Activated naive CD8-positive, alpha-beta T cell treated with anti-CD3 and anti-CD28 coated beads, Interleukin-2, amount 50 U/mL, for 16 hours (primary cell): ENCODE measurements around the gene BTRC.

ENCODE experiments used
- DNase-seq: peaks from one replicate; pipeline ENCODE4 v3.0.0-alpha.2; 2020; ENCODE audit warnings: low read depth, low spot score

BTRC gene

DNA sequence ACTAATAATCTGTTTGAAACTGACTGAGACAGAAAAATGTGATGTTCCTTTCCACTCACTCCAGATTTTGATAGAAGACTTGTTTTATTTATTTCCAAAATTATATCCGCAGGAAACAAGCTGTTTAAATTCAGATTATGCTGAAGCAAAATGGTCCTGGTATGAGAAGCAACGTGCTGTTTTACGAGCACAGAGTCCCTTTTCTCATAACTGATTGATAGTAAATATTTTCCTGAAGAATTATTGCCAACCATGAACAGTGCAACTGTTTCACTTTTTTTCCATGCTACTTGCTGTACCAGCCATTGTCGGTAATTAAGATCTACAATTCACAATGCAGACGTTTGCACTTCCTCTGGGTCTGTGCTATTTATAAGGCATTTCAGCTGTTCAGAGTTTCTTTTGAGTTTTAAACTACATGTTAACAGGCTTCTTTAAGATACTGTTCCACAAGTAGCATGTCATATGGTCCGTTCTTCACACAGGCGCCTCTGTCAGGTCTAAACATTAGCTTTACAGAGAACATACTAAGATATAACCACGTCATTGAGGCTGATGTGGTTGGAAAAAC is 130.3 kb downstream of the BTRC start:
- DNase-seq: no peak

DNA sequence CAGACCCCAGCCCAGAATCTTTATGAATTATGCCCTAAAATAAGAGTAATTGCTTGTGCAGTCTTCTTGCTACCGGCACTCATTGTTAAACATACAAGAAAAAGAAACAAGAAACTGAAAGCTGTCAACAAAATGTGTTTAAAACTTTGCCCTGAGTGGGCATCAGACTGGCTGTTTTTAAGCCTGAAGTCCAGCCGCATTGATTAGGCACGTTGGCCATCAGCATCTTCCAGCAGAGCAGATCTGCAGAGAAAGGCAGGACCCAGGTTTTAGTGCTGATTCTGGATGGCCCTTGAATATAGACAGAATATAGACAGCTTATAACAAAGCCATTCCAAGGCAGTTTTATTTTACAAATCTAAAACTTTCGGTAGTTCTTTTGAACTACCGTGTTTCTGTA is 131.2 kb downstream of the BTRC start:
- no peak for DNase-seq

DNA sequence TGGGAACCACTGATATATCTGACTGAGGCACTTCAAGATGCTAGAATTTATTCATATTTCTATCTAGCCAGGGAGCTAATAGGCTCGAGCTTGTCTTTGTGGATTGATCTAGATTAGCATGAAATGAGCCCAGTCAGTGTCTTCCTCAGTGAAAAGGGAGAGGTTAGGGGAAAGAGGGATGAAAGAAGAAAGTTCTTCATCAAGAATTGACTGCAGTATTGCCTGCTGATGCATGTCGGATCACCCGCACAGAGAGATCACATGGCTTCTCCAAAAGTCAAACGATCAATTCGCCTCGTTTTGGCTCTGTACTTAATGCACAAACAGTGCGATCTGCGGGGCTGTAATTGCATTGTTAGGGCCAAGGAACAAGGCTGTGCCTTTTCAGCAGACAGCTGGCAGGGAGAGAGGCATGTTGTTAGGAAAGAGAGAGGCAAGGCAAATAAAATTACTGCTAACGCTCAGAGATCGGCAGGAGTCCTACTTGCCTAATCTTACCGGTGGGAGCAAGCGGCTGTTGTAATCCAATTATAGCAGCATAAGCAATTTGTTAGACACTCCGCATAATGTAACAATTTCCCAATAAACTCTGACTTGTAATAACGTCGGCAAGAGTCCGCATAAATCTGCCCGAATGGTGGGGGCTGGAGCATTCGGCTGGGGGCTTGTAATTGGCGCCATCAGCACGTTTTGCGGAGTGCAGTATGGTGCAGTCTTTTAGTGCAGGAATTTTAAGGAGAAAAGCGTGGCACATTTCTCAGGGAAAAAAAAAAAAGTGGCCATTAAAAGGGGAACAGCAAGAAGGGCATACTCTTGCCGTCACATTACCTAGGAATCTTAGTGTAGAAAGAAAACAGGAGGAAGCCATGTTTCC is 132.0 kb downstream of the BTRC start:
- DNase-seq: no peak

DNA sequence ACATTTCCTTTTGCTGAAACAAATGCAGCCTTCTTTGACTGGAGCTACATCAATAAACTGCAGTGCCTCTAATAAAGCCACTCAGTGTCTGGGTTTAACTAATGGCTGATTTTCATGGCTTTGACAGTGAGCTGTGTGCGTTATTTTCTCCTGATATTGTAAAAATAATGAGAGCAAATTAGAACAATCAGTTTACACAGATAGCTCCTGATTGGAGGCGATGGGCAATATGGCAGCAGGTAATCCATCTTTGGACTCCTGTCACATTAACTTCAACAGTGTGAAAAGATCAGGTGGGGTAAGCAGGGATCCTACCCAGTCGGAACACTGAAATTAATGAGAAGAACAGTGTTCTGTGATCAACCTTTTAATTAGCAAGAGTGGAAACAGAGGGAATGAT is 133.4 kb downstream of the BTRC start:
- DNase-seq: no peak

DNA sequence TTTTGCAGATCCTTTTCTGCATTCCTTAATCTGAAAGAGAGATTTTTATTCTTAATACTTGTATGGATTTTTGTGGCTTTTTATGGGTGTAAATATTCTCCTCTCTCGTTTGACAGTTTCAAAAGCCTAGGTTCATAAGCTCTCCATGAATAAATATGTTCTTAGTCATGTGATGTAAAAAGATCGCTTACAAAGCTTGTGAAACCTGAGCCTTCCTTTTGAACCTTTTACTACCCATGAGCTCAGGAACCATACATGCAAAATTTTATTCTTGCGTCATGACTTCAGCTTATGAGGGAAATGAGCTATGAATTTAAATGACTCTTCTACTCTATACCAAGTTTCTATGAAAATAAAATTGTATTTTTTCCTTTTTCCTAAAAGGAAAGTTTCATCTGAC is 135.4 kb downstream of the BTRC start:
- no peak for DNase-seq

DNA sequence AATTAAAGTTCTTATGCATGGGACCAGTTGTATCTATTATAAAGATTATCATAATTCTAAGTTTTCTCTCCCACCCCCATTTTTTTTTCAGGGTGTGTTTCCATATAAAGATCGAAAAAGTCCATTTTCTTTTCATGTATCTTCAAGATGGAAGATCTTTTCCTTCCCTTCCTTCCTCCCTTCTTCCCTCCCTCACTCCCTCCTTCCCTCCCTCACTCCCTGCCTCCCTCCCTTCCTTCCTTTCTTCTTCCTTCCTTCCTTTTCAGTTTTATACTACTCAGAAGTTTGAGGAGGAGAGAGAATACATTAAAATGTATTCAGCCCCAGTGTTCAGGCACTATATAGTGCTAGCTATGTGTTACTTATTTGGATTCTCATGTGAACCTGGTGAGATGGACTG is 136.1 kb downstream of the BTRC start:
- no peak for DNase-seq

DNA sequence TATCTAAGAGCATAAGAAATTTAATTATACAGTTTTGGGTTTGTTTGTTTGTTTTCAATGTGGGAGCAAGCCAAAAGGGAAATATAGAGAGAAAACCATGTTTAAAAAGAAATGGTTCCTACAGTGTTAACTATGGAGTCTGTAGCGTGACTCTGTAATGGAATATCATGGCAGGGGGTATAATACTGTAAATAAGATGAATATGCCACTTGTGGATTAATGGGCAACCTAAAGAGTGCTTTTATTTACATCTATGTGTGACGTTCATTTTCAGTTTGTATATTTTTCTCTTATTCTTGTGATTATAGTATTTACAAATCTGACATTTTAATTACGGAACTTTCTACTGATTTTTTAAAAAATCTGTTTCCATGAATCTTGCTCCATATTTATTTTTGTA is 138.2 kb downstream of the BTRC start:
- no peak for DNase-seq

DNA sequence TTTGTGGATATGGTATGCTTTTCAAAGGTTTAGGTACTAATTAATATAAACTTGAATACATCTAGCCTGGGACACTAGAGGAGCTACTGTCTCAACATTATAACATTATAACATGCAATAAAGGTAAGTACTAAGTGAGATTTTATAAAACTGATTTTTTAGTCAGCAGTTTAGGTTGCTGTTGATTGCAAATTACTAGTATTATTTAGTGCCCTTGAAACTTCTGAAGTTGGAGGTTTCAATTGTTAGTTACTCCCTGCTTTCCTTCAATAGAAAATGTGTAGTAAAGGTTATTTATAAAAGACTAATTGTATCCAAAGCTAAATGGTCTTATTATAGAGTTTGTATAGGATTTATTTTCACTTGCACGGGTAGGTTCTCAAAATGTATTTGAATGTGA is 138.8 kb downstream of the BTRC start:
- no peak for DNase-seq

DNA sequence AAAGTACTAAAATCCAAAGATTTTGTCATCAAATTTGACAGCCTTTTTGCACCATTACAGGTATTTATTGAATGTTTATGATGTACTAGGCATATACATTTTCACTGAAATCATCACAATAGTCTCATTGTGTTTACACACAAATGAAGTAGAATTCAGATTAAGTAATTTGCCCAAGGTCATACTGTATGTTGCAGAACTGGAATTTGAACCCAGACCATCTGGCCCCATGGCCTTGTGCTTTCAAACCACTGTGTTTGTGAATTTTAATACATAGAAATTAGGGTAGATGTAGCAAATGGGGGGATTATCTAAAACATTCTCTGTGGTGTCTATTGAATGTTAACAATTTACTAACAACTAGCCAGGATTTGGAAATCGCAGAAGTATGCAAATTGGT is 139.3 kb downstream of the BTRC start:
- no peak for DNase-seq

DNA sequence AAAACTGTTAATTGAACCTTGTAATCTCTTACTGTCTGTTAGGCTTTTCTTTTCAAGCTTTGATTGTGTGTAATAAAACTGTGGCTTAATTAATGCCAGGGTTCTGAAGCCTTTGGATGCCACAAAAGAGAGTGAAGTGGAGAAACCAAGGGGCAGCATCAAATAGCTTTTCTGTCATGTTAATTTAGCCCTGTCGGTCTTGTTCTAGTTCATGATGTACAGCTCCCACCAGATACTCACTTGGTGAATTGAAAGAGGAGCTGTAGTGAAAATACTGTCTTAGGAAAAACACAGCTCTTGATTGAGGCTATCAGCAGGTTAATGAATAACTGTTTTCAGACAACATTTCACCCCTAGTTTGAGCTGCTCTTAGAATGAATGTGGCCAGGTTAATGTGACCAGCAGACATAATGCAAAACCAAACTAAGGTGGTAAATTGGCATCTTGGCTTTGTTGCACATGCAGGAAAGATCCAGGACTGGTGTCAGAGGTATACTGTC is 139.9 kb downstream of the BTRC start:
- no peak for DNase-seq

DNA sequence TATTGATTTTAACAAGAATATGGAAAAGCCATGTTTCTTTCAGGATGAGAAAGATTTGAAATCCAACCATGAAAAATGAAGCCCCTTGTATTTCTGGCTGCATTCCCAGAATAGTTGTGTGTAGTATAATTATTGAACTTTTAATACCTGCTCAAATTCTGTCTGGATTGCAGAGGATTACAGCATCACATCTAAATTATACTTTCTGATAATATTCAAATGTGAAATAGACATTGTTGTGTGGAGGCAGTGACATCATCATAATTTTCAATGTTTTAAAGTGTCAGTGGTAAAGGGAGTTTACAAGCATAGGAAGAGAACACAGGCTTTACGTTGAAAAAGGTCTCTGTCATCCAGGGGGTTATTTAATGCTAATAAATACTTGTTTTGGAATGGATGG is 140.7 kb downstream of the BTRC start:
- DNase-seq: no peak

DNA sequence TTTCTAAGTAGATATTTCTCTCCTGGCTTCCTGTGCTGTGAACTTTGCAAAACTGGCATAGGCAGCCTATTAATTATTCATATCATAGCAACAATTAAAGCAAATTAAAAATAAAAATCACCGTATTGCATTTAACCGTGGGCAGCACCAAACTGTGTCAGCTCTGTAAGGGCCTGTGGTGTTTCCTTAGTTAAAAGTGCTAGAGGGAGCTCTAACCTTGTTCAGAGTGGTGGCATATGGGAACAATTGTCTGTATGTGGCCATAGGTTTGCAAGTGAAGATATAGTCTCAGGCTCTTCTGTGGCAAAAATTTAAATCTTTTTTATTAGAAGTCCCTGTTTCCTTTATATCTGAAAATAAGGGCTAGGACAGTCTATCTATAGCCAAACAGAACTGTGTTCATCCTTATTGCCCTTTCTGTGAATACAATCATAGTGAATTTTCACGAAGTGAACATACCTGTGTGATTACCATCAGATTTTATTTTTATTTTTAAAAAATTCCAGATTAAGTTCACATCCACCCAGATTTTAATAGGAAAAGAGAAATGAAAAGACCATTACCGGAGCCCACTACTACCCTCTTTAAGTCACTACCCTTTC is 141.5 kb downstream of the BTRC start:
- no peak for DNase-seq

DNA sequence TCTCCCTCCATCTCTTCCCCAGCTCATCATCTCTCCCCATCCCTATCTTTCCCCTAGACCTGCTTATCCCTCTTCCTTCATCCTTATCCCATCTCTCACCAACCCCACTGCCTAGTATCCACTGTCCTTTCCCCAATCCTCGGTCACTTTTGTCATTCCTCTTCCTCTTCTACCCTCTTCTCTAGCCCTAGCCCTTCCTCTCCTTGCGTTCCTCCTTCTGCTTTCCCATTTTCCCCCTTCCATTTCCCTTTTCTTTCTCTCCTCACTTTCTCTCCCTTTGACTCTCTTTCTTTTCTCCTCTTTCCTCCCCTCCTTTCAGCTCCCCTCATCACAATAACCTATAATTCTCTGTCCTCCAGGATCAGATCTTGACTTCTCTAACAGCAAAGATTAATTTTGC is 150.5 kb downstream of the BTRC start:
- DNase-seq: no peak

DNA sequence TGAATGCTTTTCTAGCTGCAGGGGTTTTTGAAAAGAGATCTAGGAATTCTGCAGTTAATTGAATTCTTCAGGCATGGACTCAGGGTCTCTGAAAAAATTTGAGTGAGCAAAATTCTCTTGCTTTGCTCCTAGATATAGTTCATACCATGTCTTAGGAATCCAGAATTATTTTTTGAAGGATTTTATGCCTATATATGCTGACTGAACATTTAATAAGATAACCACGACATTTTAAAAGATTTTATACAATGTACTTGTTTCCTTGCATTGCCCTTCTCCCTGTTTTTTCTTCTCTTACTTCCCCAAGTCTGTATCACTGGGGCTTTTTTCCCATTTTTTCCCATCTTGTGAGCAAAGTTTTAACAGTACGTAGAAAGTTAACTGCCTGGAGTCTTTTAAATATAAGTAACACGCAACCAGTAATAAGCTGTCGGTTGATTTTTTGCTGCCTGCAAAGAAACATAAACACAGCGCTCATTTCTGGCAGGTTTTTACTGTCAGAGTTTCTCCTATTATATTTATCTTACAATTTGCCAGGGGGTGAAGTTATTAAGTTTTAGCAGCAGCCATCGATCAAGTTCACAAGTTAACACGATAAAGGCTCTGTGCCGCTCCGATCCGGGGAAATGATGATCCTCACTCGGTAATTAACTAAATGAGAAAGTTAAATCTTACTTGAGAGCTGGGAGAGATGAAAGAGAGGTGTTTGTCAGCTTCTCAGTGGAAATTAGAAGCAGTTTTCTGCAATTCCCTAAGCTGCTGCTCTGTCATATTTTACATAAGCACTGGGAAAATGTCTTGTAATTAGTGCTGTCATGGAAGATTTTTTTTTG is 153.1 kb downstream of the BTRC start:
- DNase-seq: no peak

DNA sequence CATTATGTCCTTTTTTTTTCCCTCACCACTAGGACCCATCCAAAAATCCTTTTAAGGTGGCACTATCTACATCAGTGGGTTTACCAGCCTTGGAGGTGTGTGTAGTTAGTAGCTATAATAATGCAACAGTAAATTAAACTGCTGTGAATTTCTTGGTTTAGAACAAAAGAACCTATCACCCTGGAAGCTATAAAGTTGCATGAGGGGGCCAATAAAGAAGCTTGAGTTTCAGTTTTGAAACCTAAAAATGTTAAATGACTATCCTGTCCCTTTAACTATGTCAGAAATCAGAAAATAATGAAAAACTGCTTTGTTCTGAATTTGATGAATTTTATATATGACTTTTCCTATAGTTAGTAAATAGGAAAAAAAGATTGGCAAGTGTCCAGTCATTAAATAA is 153.9 kb downstream of the BTRC start:
- DNase-seq: no peak

DNA sequence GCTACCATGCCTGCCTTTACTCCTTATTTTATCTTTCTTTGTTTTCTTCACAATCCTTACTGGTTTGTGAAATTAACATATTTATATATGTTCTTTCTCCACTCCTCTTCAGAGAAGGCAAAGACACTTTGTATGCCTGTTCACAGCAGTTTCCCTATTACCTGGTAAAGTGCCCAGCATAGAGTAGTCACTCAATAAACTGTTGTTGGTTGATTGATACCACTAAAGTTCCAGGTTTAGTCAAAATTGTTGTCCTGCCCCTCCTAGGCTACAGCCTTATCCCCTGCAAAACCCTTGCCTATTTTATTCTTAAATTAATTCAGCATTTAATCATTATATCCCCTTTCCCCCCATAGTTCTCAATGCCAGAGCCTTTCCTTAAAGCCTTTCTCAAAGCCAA is 158.0 kb downstream of the BTRC start:
- DNase-seq: no peak

DNA sequence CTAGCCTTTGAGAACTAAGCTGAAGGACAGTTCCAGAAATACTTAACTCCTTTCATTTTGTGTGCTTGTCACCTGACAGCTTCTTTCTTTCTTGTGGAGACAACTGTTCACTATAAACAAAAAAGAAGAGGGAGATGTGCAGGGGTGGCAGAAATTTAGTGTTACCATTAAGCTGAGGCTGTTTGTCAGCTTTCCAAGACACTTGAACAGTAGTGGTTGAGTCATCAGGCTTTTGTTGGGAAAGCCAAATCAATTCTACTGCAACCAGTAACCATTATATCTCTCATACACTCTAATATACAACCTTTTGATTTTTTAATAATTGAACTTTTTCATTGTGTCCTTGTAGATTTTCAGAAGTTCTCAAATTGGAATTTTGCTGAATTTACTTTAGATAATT is 158.8 kb downstream of the BTRC start:
- no peak for DNase-seq

DNA sequence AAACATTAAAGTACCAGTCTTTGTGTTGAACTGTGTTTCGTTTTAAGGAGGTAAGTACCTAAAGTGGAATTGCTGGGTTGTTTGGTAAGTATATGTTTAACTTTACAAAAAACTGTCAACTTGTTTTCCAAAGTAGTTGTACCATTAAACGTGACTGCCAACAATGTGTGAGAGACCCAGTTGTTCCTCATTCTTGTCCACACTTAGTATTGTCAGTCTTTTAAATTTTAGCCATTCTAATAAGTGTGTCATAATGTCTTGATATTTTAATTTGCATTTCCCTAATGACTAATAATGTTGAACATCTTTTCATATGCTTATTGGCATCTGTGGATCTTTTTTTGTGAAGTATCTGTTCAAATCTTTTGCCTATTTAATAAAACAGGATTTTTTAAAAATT is 159.8 kb downstream of the BTRC start:
- DNase-seq: no peak

DNA sequence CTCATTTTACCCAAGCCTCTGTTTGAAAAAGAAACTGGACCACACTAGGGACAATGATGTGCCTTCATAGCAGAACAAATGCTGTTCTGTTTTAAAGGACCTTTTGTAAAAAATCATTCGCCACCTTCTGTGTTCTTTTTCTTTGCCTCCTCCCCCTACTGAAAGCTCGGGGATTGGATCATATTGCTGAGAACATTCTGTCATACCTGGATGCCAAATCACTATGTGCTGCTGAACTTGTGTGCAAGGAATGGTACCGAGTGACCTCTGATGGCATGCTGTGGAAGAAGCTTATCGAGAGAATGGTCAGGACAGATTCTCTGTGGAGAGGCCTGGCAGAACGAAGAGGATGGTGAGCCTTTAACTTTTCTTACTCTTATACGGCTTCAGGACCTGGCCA is 171.9 kb downstream of the BTRC start:
- DNase-seq: no peak

DNA sequence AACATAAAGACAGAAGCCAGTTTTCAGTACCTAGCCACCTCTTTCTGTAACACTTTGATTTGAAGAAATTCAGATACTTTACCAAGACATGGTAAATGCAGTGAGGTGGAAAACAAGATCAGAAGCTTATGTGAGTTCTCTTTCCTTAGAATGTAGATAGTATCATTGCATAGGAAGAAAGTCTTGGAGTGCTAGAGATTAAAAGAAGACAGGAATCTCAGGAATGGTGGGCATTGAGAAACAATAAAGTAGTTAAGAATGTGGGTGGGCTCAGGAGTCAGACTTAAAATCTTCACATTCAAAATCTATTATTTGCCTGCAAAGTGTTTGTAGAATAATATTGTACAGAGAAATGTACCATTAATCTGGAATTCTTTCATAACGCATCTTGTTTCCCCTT is 175.2 kb downstream of the BTRC start:
- no peak for DNase-seq

DNA sequence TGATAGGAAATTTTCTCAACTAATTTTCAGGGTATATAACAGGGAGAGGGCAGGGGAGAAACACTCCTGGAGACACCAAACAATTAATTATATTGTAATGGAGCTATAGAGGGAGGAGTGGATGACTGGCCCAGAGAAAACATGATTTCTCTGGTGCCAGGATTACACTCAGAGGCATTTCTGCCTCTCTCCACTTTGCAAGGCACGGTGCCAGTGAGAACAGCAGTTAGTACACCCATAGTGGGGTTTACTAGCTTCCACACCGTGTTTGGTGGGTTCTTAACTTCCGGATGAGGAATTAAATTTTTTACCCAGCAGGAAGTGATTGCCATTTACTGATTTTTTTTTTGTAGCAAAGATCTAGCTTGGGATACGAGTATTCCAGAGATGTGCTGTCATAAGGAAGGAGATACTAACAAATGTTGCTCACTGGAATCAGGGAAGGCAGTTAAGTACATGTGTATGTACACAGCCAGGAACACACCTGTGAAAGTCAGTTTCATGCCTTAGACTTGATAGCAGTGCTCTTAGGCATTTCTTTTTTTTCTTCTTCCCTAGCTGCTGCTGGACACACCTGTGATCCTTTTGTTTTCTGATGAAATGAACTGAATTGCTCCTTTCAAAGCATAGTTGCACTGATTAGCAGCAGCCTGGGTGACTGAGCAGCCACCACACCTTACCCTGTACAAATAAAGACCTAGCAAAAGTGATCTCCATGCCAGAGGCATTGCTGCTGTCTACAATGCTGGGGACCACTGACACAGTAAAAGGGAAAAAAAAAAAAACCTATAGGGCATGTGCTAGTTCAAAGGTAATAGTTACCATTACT is 176.0 kb downstream of the BTRC start:
- no peak for DNase-seq
